ENCODE results near the gene ERN1. TPM values are rescaled to one million over a fixed set of nuclear protein-coding genes. Genes with fewer than 3 reads are reported as not detected.
"Not testable (repeated sequence)": the region's sequence is repeated elsewhere in the genome, so short reads cannot be mapped to it uniquely, and the experiment has no call there.

ERN1 gene
- 1 to 10 TPM; 7.8 to 8.9 (median 8.4) TPM for polyA plus RNA-seq (ENCODE audit: insufficient read length in 3 of 3)

DNA sequence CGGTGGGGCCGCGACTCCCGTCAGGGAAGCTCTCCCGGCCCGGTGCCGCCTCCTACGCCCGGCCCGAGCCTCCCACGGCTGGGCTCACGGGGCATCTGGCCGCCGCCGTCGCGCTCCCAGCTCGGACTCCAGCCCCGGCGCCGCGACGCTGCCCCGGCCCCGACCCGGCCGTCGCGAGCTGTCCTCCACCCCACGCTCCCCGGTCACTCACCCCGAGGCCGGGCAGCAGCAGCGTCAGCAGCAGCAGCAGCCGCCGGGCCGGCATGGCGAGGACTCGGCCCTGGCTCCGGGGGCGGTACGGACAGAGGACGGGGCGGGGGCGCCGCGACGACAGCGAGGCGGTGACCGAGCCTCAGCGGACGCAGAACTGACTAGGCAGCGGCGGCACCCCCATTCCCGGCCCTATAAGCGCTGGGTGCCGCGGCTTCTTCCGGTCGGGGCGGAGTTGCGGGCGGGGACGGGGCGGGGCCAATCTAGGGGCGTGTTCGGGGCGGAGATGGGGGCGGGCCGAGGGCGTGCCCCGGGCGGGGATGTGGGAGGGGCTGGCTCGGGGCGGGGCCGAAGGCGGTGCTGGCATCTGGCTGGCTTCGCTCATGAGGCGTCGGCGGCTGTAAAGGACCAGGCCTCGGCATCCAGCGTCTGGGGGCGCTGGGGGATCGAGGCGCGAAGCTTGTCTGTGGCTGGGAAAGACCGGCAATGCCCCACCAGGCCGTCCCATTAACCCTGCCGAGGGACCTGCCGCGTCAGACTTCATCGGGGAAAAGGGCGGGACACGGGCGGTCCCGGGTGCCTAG is at the start of gene ERN1:
Gene ERN1, minus strand, starts transcription at position 380 of the 794 bp plus-strand sequence. Its CDS starts 115 bp downstream, at position 265.
- no peak for DNase-seq (ENCODE audit: low read depth in 3 of 3, low spot score in 2 of 3)

DNA sequence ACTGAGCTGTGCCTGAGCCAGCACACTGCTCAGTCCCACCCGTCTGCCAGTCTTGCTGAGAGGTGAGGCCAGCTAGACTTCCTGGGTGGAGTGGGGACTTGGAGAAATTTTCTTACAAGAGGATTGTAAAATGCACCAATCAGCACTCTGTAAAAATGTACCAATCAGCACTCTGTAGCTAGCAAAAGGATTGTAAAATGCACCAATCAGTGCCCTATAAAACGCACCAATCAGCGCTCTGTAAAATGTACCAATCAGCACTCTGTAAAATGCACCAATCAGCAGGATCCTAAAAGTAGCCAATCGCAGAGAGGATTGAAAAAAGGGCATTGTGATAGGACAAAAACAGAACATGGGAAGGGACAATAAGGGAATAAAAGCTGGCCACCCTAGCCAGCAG is 49.1 kb upstream of the ERN1 start:
- not testable (repeated sequence) for DNase-seq (ENCODE audit: low read depth in 3 of 3, low spot score in 2 of 3)

DNA sequence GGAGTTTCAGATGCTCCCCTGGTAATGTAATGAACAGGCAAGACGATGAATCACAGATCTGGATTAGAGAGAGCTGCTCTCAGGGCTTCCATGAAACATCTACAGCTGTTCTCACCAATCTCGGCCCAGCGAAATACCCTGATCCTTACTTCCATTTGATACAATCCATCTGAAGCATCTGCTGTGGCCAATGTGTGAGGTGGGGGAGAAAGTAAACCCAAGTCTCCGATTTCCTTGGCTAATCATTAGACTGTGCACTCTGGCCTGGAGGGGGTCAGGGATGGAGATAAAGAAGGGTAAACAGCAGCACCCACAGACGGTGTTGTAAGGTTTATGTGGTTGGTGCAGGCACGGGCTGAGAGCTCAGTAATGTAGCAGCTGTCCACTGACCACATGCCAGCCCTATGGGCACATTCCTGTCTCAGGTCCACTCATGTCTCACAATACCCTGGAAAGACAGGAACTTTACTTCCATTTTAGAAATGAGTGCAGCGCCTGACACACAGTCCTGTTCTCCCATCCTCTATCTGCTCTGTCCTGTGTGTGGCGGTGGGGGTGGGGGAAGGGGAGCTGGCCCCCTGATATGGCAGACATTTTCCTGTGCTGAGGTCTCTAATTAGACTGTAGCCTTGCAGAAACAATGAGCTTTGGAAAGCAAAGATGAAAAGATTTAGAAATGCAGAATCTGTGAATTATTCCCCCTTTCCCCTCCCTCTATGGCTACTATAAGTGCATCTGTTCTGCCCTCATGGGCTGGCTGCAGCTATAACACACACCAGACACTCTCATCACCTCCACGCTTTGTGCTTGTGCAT is 48.3 kb upstream of the ERN1 start:
- no peak for DNase-seq (ENCODE audit: low read depth in 3 of 3, low spot score in 2 of 3)

DNA sequence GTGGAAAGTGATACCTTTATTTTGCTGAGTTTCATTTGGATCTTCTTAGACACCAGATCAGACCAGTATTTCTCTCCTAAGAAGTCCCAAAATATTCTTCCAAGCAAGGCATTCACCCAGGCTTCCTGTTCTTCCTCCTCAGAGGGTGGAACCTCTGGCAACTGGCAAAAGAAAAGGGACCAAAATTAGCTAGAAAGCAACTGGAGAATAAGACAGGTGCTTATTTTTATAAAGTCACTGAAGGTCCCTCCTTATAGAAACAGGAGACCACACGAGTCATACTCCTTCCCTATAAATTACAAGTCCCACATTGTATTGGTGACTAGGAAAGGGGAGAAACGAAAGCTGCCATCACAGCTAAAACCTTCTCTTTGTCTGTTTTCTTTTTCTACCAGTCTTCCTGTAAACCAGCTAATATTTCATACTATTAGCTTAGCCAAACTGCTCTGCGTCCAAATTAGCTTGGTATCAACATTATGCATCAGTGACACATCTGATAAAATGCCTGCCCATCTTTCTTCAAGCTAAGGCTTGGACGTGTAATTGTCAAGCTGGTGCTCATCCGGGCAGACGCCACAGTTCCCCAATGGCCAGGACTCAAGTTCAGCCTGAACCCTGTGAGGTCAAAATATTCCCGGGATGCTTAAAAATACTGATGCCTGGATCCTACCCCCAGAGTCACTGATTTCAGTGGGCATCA is 47.5 kb upstream of the ERN1 start:
- no peak for DNase-seq (ENCODE audit: low read depth in 3 of 3, low spot score in 2 of 3)

DNA sequence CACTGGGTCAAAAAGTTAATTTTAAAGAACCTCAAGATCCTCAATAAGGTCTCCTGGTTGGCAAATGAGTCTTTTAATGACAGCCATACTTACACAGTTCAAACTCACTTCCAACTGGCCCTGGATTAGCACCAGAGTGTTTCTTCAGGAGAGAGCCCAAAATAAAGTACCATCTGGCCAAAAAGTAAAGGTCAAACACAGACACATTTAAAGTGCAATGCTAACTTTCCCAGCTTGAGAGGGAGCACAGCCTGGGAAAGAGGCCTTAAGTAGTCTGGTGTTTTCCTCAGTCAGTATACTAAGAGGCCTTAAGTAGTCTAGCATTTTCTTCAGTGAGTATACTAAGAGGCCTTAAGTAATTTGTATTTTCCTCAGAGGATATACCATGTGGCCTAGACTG is 46.6 kb upstream of the ERN1 start:
- DNase-seq (ENCODE audit: low read depth in 3 of 3, low spot score in 2 of 3), result no peak

DNA sequence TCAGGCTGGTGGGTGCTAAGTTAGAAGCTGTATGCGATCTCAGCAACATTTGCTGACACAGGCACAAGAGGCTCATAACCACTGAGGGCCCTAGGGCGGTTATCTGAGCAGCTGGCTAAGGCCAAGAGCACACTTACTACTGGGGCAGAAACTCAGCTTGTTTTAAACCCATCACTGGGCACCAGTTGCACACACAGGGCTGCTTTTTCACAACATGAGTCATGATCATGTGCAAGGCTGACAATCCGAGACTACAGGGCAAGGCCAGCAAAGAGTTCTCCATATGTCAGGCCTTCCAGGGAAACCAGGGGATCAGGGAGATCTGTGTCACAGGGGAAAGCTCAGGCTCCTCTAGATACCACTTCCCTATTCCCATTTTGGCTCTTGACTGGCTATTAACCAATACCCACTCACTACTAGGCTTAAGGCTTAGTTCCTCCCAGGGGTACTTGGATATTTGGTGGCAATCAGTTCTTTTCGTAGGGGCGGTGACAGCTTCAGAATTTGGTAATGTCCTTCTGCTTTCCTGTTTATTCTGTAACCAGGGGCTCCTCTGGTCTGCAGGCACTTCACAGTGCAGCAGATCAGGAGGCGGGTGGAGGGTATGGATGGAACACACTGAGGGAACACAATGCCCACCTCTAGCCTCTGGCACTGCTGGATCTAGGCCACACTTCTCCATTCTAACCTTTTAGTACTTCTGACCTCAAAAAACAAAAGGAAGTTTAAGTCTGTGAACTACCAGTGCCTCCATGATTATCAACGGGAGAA is 44.9 kb upstream of the ERN1 start:
- no peak for DNase-seq (ENCODE audit: low read depth in 3 of 3, low spot score in 2 of 3)

DNA sequence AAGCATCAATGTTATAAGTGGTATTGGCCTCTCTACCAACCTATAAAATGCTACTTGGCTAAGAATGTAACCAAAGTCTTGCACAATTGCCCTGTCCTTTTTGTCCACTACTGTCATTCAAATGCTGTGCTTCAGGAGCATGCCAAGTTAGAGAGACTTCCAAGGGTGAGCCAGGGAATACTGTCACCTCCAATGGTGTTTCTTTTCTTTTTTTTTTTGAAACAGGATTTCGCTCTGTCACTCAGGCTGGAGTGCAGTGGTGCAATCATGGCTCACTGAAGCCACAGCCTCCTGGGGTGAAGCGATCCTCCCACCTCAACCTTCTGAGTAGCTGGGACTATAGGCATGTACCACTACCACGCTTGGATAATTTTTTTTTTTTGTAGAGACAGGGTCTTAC is 43.7 kb upstream of the ERN1 start:
- DNase-seq (ENCODE audit: low read depth in 3 of 3, low spot score in 2 of 3), result no peak

DNA sequence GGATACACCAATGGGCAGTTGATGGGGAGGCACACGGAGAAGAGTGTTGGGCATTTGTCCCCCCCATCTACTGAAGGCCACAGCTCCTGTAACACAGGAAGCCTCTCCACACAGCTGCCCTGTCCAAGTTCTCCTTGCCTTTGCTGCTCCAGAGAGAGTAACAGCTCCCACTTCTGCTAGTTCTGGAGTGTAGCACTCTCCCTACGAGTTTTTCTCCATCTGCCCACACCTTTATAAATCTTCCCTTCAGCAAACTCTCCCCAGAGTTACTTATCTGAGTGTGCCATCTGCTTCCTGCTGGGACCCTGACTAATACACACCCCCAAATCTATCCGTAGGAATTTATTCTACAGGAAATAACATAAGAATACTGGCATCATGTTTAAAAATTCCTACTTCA is 42.6 kb upstream of the ERN1 start:
- no peak for DNase-seq (ENCODE audit: low read depth in 3 of 3, low spot score in 2 of 3)

DNA sequence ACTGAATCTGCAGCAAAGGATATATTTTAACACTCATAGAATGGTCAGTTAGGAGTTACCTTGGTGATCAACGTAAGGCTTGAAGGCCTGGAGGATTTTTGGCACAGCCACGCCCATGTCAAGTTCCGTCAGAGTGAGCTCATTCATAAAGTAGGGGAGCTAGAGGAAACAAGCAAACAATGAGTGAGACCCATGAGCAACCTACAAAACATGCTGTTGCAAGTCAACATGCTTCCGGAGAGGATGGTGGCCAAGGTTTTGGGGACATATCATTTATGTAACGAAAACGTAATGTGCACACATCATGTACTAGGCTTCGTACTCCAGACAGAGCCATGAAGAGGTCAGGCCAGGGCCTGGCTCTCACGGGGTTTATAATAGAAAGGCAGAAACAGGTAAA is 41.1 kb upstream of the ERN1 start:
- DNase-seq (ENCODE audit: low read depth in 3 of 3, low spot score in 2 of 3), result no peak

DNA sequence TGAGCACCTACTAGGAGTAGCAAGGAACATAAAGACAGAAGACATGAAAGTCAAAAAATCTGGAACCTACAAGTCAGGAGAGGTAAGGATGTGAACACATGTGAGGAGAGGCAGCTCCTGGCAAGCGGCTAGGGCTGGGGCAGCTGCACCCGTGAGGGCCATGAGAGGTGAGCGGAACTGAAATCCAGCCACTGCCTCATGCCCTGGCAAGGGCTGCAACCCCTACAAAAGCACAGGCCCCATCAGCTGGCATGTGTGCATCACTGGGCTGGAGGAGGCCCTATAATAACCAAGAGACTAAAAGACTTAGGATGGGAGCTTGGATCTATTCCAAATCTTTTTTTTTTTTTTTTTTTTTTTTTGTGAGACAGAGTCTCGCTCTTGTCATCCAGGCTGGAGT is 40.3 kb upstream of the ERN1 start:
- no peak for DNase-seq (ENCODE audit: low read depth in 3 of 3, low spot score in 2 of 3)

DNA sequence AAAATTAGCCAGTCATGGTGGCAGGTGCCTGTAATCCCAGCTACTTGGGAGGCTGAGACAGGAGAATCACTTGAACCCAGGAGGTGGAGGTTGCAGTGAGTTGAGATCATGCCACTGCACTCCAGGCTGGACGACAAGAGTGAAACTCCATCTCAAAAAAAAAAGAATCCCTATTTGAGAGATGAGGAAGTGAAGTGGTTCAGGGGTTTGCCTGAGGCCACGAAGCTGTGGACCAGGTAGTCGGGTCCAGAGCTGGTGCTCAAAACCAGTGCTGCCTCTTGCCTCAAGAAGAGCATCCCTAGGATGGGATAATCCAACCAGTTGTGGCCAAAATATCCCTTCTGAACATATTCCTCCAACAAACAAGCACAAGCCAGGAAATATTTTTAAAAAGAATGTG is 37.7 kb upstream of the ERN1 start:
- not testable (repeated sequence) for DNase-seq (ENCODE audit: low read depth in 3 of 3, low spot score in 2 of 3)

DNA sequence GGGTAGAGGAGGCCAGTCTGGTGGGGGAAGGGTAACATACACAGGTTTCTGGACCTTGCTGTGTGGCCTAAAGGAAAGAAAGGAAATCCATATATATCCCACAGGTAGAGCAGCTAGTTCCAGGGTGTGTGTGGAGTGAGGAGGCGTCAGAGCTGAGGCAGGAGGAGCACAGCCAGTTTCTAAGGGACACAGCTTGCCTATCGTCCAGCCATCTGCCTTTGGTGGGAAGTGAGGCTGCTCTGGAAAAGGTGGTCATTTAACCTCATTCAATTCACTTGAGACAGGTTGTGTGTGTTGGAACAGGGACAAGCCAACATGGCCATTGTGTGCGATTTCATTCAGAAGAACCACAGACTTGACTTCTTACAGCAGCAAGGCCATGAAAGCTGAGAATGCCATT is 36.9 kb upstream of the ERN1 start:
- no peak for DNase-seq (ENCODE audit: low read depth in 3 of 3, low spot score in 2 of 3)

DNA sequence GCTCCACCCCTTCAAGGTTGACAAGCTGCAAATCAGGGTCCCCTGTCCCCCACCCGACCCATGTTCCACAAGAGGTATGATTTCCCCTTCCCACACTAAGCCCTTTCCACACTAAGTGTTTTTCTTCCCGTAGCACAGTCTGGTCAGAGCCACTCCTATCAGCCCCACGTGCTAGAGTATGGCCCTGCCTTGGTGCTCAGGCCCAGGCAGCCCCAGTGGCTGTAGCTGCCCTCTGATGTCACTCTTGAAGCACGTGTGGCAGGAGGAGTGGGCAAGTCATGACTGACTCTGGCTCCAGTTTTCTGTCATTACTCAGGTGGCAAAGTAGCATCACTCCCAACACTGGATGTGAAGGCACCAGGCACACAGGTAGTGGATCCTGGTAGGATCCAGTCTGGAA is 35.4 kb upstream of the ERN1 start:
- no peak for DNase-seq (ENCODE audit: low read depth in 3 of 3, low spot score in 2 of 3)

DNA sequence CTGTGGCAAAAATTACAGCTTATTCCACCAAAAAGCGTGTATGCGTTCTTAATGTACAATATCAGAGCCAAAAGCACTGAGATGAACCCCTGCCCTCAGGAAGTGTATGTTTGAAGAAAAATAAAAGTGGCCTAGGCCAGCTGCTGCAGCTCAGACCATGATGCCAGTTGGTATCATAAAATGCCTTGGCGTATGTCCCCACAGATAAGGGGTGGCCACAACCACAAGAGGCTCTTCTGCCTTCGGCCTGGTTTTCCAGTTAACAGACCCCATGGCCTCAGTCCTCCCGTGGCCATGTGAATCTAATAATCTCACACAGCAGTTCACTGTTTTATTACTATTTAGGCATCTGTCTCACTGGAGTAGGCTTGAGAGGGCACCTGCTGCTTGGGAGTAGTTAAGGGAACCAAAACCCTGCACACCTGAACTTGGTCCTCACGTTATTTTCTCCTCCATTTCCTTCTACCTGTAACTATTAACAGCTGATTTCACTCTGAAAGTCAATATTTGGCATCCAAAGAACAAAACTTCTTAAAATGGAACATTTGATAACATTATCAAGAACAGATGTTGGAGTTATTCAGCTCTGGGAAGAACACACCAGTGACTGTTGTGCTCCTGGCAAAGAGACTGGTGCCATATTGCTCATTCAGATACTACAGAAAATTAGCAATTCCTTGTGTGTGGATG is 34.8 kb upstream of the ERN1 start:
- DNase-seq (ENCODE audit: low read depth in 3 of 3, low spot score in 2 of 3), result no peak

DNA sequence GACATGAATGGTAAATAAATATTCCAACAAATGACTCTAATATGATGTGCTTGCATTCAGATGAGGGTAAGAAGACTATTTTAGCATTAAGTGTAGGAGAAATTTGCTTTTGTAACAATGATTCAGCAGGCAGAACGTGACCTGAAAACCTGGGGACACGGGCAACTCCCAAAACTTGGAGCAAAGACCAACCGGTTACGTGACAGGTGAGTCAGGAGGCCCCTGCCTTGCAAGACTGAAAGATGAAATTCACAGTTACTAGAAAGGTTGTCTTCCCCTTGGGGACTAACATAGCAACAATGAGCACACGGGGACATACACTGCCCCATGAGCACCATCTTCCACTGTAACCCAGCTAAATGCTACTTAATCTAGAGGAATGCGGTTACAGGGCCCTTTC is 33.5 kb upstream of the ERN1 start:
- no peak for DNase-seq (ENCODE audit: low read depth in 3 of 3, low spot score in 2 of 3)

DNA sequence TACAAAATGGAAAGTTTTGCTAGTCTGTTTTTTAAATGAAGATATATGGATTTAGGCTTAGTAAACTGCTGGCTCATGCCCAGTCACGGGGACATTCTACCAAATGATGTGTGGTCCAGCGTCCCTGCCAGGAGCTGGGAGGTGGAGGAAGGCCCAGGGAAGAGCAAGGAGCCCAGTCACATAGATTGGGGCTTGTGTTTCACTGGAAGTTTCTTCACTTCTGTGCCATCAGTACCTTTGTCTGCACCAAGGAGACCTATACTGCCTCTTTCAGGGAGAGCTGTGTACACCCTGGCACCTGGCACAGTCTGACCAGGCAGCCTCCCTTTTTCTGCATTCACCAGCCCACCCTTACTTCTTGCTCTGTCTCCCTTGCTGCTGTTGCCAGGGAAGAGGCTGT is 32.6 kb upstream of the ERN1 start:
- DNase-seq (ENCODE audit: low read depth in 3 of 3, low spot score in 2 of 3), result no peak

DNA sequence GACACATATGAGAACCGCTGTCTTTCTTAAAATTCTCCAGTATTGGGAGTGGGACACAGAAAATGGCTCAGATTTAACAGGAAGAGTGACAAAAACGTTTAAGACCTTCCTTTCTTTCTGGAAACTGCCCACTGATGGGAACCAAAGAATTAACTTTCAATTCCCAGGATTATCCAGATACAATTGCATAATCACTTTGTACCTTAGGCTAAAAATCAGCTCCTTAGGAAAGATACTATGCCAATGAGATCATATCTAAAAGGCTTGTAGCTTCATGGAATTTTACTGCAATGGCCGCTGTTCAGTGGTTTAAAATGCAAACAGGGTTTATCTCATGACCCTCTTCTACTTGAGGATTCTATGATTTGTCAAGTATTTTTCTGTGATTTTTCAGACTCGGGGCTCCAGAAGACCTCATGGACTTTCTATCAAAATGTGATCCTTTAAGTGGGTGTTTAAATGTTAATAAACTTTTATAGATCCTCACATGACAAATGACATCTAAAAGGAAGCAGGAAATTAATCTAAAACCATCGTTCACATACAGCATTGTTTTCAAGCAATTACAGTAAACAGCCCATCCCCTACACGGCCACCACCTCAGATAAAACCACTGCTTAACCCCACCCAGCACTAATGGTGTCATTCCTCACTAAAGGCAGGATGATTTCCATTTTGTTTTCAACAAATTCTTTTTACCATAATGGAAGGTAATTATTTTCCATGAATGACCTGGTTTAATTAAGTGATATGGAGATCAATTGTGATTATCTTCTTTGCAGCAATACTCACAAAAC is 31.6 kb upstream of the ERN1 start:
- DNase-seq (ENCODE audit: low read depth in 3 of 3, low spot score in 2 of 3), result no peak

DNA sequence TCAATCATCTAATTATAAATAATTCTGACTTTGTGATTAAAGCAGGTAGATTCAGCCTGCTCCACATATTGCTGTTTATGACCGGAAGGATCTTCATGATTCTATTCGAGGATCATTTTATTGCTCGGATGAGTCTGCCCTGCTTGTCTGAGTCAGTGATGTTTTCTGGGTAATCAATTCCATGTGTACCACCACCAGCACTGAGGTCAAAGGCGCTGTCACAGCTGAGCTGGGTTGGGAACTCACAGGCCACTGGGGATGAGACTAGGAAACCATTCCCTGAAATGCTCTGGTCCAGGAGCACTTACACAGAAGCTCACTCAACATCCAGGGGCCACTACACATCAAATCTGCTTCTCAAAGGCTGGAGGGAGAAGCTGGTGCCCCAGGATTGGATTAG is 30.4 kb upstream of the ERN1 start:
- no peak for DNase-seq (ENCODE audit: low read depth in 3 of 3, low spot score in 2 of 3)

DNA sequence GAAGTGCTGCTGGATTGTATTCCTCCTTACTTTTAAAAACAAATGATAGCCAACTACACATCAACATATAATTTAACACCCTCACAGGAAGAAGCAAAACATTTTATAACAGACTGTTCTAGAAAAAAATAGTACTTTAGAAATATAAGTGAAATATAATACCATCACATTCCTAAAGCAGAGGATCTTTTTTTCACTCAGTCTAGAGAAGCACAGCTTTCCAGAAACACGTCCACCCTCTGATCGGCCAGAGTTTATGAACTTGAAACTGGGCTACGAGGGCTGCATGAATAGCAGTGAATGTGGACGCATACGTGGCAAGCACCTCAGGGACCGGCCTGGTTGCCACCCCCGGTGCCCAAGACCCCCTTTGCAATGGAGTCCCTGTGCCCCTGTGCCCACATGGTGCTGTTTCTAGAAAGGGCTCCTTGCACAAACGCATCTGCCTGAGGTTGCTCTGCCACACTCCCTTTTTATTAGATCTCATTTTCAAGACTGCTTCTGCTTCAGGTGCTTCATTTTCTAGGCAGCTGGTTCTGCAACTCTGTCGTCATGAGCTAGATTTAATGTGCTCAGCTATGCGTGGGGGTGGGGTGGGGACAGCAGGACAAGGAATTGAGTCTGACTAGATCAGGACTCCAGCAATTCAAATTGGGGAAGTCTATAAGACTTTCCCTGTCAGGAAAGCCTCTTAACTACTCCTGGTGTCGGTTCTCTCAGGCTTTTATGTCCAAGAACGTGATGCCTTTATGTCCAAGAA is 29.1 kb upstream of the ERN1 start:
- no peak for DNase-seq (ENCODE audit: low read depth in 3 of 3, low spot score in 2 of 3)

Measured in right renal cortex interstitium (tissue), 3 donors.